ENCODE data around the gene B4GALT2.

B4GALT2 gene

DNA sequence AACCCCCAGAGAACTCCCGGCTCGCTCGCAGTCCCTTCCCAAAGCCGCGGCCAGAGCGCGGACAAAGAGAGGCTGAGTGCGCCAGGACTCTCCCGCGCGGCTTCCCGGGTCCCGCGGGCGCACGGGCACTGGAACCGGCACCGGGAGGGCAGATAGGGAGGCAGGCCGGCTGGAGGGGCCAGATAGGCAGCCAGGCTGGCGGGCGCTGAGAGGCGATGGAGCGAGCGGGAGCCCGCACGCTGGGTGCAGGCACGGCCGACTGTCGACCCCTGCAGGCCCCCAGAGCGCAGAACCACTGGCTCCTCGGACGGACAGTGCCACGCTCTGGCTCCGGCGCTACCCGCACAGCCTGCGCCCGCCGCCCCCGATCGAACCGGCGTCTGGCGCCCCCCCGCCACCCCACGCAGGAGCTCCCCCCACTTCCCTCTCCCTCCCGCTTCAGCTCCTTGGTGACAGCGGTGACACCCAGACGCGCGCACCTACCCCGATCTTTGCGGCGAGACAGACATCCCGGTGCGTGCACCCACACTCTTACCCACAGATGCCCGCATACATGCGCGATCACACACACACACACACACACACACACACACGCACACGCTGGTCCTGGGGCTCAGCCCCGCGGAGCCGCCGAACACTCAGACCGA, 51.7 kb downstream of the B4GALT2 start:
- DNase-seq: peak; percentile 58 to 67

DNA sequence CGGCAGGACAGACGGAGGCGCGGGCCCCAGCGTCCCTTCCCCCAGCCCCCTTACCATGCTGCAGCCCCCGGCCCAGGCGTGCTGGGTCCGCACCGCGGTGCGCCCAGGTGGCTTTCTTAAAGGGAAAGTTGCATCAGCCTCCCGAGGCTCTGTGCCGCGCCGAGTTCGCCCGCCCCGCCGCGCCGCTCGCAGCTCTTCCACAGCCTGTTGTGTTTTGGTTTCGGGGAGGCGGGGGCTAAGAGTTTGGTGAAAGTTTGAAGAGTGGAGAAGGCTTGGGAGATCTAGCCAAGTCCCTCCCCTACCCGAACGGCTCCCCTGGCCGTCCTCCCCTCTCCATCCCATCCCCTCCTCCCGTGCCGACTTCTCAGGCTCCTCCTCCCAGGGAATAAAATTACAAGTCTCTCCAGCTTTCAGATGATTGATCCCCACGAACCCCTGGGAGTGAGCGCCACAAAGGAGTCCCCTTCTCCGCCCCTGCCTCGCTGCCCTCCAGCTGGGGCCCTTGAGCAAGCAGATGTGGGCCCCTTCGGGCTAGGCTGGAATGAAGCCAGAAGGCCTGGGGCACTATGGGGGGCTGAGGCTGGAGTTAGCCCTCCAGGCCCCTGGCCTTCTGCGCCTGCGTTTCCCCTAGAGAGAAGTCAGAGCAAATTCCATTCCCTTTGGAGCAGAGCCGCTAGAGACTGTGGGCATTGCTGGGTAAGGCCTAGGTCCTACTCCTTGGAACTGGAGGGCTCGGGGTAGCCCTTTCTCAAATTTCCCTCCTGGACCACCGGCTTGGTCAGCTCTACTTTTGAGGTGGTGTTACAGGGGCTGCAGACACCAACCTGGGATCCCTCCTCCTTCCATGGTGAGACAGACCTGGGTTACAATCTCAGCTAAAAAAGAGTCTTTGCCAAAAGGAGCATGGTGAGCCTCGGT, 52.5 kb downstream of the B4GALT2 start, which contains the start of gene SLC6A9:
SLC6A9 (minus strand) TSS at position 211 of the 918 bp plus-strand sequence. CDS start 7,185 bp downstream, outside the sequence.
- peak; percentile 52 to 53 for DNase-seq

DNA sequence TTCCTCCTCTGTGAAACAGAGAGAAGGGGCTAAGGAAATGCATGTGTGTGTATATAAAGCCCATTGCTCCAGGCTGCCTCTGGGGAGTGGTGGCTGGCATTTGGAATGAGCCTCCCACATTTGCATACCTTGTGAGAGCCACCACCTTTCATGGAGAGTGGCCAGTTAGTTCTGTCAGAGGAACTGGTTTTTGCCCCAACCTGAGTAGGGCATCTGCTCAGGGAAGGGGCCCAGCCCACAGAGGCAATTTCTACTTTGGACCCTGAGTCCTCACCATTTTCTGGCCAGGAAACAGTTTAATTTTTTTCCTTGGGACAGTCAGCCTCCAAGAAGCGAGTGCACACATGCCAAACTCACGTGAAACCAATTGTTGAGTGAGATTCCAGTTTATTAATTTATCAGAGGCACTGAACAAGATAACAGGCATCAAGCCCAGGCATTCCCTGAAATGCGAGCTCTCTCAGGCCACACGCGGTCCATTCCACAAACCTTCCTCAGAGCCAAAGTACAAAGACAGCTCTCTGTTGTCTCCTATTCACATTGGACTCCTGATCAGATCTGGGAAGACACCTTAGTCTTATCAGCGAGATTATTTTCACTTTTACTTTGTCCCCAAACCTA, 53.3 kb downstream of the B4GALT2 start:
- no peak for DNase-seq

DNA sequence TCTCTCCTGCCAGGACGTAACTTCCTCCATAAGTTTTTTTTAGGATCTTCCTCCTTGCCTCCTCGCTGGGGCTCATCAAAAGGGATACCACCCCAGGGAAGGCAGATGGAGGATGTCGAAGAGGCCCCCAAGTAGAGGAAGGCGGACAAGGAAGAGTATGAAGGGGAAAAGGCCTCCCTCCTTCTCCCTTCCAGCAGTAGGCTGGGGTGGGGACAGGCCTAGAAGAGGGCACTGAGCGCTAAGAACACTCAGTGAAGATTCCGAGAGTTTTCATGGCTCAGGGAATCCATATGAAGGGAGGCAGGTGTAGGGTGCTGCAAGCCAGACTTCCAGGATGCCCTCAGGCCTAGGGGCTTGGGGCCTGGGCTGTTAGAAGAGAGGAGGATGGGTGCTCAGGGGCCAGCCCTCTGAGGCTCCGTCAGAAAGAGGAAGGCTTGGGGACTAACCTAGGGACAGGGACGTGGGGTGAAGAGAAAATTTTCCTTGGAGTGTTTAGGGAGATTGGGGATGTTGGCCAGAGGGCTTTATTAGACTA, 54.1 kb downstream of the B4GALT2 start:
- DNase-seq: no peak

DNA sequence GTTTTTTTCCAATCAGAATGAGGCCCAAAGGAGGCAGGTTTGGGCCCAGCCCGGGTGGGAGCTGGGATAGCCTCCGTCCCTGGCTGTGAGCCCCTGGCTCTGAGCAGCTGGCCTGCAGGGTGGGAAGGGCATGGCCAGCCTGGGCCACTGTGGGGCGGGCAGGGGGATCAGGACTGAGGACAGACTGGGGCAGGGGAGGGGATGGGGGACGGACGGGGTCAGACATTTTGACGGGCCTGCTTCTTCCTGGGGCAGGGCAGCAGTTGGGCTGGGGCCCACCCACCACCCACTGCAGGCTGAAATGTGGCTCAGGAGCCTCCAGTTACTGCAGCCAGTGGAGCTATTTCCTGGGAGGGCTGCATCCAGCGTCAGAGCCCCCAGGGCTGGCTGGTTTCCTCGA, 54.7 kb downstream of the B4GALT2 start:
- DNase-seq: no peak

DNA sequence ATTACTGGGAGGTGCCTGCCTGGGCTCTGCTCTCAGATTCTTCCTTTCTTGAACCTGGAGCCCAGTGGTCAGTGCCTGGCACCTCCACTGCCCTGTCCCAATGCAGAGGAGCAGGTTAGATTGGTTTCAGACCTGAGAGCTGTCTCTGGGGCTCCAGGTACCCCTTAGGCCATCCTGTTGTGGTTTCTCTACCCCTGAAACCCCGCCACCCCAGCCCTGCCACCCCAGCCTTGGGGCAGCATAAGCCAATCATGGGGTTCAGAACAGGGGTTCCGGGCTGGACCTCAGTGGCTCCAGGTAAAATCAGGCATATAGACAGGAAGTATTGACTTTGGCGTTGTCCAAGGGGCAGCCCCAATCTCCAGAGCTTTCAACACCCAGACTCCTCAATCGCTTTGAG, 55.4 kb downstream of the B4GALT2 start:
- DNase-seq: no peak

DNA sequence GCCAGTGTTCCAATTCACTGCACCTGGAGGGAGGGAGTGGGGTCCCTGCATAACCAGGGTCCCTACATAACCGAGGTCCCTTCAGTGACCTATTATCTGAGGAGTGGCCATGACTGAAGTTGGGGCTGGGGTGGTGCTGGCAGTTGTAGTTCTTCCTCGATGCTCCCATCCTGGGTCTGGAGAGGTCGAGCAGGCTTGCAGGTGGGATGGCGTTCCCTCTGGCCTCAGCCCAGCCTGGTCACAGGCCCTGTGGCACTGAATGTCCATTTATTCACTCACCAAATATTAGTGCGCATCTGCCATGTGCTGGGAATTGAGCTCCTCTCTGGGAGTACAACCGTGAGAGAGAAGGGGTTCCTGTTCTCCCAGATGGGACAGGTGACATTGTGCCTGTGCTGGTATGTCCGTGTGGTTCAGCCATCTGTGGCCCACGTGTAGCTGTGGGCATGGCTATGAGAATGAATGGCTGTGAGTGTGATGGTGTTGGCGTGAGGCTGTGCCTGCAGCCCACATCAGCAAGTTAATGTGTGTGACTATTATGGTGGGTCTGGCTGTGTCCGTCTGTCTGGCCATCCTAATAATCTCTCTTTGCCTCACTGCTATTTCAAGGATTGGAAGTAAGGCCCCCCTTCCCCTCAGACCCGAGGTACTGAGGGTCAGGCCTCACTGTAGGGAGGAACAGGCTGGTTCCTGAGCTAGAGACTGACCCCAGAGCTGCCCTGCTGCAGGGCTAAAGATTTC, 56.1 kb downstream of the B4GALT2 start:
- no peak for DNase-seq

DNA sequence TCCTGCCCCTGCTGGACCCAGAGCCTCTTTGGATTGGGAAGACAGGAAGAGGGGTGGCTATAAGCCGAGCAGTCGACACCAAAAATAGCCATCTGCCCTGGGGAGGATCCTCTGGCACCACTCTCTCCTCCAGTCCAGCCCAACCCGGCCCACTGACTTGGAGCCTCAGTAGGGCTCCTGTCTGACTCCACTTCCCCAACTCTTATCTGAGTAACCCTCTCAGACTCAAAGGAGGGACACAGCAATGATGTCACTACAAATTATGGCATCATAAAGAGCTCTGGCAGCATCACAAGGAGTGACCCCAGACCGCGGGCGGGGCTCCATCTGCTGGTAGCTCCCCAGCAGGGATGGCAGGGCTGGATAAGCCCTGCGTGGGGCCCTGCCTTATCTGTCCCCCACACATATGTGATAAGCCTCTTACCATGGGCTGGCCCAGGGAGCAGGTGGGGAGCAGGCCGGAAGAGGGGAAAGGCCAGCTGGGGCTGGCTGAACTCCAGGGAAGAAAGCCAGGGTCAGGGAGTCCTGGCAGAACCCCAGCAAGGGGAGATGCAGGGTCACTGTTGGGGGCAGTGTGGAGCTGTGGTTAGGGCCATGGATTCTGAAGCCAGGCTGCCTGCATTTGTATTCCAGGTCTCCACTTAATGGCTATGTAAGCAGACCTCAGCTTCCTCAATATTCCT, 56.9 kb downstream of the B4GALT2 start:
- DNase-seq: no peak

DNA sequence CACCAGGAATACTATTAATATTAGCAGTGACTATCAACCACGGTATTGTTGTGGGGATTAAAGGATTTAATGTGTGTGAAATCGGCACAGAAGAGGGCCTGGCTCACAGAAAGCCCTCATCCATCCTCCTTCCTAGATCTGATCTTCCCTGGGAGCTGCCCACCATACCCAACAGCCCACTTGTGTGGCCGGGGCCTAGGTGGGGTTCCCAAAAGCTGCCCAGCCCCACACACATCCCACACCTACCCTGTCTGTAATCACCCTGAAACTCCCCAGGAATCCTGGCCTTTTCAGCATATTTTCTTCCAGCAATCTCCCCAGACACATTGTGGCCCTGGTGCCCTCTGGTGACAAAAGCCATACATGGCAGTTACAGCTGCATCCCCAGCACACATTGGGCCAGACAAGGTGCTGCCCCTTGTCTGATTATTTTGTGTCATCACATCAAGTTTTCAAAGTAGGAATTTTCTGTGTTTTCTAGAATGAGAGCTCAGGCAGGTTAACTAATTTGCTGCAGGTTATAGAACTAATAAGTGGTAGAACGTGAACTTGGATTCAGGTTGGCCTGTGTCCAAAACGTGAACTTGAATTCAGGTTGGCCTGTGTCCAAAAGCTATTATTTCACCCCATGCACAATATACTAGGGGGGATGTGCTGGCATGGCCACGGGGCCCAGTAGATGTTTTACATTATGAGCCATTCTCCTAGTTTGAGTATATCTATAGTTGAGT, 57.6 kb downstream of the B4GALT2 start:
- peak; percentile 62 to 73 for DNase-seq

DNA sequence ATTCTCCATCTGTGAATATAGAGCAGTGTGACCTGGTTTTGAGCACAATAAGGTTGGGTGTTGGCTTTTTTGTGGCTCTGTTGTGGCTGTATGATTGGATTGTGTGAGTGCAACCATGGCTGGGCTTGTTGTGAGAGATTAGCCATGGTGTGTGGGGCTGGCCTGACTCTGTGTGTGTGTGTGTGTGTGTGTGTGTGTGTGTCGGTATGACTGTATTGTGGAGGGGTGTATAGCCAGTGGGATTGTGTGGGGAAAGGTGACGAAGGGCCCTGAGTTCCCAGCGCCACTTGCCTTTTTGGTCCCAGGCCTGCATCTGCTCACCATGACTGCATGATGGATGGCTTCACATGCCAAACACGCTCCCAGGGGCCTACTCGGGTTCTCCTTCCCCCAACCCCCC, 58.1 kb downstream of the B4GALT2 start:
- no peak for DNase-seq

DNA sequence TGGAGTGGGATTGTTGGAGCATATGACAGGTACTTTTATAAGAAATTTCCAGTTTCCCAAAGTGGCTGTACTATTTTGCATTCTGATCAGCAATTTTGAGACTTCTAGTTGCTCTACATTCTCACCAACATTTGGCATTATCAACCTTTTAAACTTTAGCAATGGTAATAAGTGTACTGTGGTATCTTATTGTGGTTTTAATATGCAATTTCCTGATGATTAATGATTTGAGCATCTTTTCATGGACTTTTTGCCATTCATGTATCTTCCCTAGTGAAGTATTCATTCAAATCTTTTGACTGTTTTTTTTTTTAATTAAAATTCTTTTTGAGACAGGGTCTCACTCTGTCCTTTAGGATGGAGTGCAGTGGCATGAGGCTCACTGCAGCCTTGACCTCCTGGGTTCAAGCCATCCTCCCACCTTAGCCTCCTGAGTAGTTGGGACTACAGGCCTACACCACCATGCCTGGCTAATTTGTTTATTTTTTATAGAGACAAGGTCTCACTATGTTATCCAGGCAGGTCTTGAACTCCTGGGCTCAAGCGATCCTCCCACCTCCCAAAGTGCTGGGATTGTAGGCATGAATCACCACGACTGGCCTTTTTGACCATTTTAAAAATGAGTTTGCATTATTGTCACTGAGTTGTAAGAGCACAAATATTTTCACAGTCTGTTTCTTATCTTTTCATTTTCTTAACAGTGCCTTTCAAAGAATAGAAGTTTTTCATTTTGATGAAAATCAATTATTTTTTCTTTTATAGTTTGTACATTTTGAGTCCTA, 60.1 kb downstream of the B4GALT2 start:
- no peak for DNase-seq

DNA sequence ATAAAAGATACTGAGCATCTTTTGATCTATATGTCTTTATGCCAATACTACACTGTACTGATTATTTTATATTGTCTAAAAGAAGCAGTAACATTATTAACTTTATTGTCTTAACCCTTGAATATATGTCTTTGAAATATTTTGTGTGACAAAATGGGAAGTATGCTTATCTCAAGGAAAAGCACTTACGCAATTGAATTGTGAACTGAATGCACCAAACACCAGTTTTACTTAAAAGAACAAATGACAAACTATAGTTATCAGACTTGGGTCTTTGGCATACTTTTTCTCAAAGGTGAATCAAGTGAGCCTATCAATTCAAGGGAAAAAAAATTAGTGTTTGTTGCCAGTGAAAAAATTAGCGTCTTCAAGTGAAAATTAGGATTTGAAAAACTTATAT, 61.4 kb downstream of the B4GALT2 start:
- no peak for DNase-seq

Measured in activated CD4-positive, alpha-beta T cell treated with anti-CD3 and anti-CD28 coated beads for 4 hours (primary cell).